ENCODE measurements around the gene KDF1.

Gene KDF1

DNA sequence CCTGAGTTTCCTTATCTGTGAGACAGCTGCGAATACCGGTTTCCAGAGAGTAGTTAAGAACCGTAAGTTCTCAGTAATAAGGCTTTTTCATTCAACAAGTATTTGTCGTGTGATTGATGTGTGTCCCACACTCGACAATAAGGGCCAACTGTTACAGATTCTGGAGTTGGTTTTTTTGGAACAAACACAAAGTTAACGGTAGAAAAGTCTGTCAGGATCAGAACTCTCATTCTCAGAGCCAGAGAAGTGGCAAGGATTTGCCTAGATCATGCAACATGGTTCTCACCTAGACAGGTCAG lies 37.9 kb downstream of the KDF1 start:
- in situ Hi-C loops (cut with HindIII; ENCODE audit: low sequenced_read_pairs): no loop called here

- in situ Hi-C loops (cut with HindIII; ENCODE audit: low sequenced_read_pairs): no loop called here
Observed at GRCh38 chr1:26921540-26922430, 38.5 kb downstream of the KDF1 start, which contains the start of gene NUDC. TSS of gene NUDC (plus strand) at chr1:26921743. CDS start at chr1:26921849, 106 bp downstream.

- in situ Hi-C loops (cut with HindIII; ENCODE audit: low sequenced_read_pairs): no loop called here
Observed at GRCh38 chr1:26921126-26921539, 39.1 kb downstream of the KDF1 start.

DNA sequence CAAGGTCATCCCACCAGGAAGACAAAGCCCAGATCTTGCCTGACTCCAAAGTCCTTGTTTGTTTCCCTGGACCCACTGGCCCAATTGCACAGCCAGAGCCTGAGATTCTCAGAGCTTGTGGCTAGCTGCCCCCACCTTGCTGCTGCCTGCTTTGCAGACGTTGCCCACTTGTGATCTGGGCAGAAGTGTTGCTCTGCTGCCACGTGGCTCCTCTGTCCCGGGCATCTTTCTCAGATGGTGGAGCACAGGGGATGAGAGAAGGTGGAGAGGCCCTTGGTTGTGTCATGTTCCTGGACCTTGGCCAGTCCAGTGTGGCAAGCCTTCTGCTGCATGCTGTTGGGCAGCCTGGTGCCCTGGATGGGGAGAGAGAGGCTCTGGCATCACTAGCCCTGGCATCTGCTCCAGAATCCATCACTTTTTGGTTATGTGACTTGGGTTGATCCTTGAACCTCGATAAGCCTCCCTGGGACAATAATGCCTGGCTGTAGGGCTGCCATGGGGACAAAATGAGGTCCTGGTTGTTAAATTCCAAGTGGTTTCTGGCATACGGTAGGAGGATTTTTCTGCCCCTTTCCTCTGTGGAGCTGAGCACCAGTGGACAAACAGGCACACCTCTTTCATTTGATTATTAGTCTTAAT lies 44.9 kb downstream of the KDF1 start:
- in situ Hi-C loops (cut with HindIII; ENCODE audit: low sequenced_read_pairs): no loop called here

- in situ Hi-C loops (cut with HindIII; ENCODE audit: low sequenced_read_pairs): no loop called here
Observed at GRCh38 chr1:26913754-26914619, 46.3 kb downstream of the KDF1 start, which contains the start of gene NR0B2. TSS of gene NR0B2 (minus strand) at chr1:26913975. CDS start at chr1:26913940, 35 bp downstream.

DNA sequence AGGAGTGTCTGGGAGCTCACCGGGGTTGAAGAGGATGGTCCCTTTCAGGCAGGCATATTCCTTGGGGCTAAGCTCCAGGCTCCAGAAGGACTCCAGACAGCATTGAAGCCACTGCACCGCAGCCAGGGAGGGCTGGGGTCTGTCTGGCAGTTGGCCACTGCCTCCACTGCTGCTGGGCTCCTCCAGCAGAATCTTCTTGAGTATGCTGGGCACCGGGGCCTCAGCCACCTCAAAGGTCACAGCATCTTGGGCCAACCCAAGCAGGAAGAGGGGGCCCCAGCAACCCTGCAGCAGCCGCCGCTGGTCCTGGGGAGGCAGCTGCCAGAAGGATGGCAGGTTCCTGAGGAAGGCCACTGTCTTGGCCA lies 46.9 kb downstream of the KDF1 start:
- in situ Hi-C loops (cut with HindIII; ENCODE audit: low sequenced_read_pairs): no loop called here

DNA sequence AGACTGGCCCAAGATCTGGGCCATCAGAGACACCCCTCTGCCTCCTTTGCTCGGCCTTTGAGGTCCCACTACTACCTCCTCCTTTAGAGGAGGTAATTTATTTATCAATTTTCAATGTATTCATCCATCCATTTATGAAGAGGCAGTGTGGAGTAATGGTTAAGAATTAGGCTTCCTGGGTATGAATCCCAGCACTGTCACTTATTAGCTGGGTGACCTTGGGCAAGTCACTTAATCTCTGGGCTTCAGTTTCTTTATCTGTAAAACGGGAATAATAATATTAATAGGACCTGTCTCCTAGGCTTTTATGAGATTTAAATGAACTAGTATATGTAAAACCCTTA lies 48.1 kb downstream of the KDF1 start:
- in situ Hi-C loops (cut with HindIII; ENCODE audit: low sequenced_read_pairs): no loop called here

GRCh38 chr1:26911399-26912146 lies 48.7 kb downstream of the KDF1 start:
- in situ Hi-C loops (cut with HindIII; ENCODE audit: low sequenced_read_pairs): no loop called here

GRCh38 chr1:26910343-26911160 lies 49.7 kb downstream of the KDF1 start:
- in situ Hi-C loops (cut with HindIII; ENCODE audit: low sequenced_read_pairs): no loop called here

DNA sequence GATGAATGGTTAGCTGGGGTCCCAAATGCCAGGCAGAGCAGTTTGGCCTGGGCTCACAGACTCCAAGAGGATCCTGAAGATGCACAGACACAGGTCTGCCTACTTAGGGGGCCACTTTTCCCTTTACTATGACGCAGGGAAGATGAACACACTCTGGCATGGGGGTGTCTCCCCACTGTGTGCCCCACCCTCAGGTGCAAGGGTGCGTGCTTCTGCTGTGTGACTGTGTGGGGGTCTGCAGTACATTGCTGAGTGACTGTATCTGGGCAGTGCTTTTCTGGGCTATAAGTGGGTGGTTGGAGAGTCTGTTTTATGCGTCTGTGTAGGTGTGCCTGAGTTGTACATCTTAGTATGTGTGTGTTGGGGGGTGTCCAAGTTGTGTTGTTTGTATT lies 50.3 kb downstream of the KDF1 start:
- in situ Hi-C loops (cut with HindIII; ENCODE audit: low sequenced_read_pairs): no loop called here

- in situ Hi-C loops (cut with HindIII; ENCODE audit: low sequenced_read_pairs): no loop called here
Observed at GRCh38 chr1:26907071-26907917, 53.0 kb downstream of the KDF1 start.

- in situ Hi-C loops (cut with HindIII; ENCODE audit: low sequenced_read_pairs): no loop called here
Observed at GRCh38 chr1:26900815-26901511, 59.3 kb downstream of the KDF1 start.

GRCh38 chr1:26900001-26900814 lies 60.1 kb downstream of the KDF1 start, which contains the start of gene GPATCH3:
TSS of gene GPATCH3 (minus strand) at chr1:26900467. CDS start at chr1:26900442, 25 bp downstream.
- in situ Hi-C loops (cut with HindIII; ENCODE audit: low sequenced_read_pairs): no loop called here
